GM12801 (cell line): ENCODE measurements around the gene DAPK3.

Experiments used
- TF ChIP-seq, protein P1 (sequence below): IDR thresholded peaks from one replicate; pipeline ENCODE4 v1.5.1; 2011; ENCODE audit warnings: control low read depth; ENCODE audit not compliant: insufficient read length; ENCODE audit errors: extremely low read depth

DAPK3 gene

DNA sequence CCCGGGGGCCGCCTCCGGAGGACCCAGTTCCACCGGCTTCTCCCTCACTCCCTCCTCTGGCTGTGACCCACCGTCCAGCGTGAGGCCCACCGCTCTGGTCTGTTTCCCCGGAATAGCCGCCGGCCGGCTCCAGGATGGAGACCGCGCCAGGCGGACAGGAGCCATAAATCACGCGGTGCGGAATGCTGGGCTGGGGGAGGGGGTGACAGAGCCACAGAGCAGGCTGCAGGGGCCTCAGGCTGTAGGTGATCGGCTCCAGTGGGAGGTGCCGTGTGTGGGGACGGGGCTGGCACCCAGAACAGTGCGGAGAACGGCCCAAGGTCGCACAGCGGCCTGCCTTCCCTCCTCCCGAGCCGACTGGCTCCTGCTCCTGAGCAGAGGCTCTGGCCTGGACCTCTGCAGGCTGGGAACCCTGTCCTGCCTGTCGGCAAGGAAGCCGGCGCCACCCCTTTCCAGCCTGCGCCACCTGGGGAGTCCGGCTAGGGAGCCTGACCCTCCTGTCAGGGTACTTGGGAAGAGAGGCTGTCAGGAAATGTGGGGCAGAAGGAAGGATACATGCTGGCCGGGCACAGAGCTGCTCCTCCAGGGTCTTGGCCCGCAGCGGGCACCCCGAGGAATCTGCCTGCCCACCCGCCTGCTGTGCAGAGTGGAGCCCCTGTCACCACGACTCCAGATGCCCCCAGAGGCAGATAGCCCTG is 45.0 kb upstream of the DAPK3 start:
- TF ChIP-seq, protein P1, sequence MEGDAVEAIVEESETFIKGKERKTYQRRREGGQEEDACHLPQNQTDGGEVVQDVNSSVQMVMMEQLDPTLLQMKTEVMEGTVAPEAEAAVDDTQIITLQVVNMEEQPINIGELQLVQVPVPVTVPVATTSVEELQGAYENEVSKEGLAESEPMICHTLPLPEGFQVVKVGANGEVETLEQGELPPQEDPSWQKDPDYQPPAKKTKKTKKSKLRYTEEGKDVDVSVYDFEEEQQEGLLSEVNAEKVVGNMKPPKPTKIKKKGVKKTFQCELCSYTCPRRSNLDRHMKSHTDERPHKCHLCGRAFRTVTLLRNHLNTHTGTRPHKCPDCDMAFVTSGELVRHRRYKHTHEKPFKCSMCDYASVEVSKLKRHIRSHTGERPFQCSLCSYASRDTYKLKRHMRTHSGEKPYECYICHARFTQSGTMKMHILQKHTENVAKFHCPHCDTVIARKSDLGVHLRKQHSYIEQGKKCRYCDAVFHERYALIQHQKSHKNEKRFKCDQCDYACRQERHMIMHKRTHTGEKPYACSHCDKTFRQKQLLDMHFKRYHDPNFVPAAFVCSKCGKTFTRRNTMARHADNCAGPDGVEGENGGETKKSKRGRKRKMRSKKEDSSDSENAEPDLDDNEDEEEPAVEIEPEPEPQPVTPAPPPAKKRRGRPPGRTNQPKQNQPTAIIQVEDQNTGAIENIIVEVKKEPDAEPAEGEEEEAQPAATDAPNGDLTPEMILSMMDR: no peak

DNA sequence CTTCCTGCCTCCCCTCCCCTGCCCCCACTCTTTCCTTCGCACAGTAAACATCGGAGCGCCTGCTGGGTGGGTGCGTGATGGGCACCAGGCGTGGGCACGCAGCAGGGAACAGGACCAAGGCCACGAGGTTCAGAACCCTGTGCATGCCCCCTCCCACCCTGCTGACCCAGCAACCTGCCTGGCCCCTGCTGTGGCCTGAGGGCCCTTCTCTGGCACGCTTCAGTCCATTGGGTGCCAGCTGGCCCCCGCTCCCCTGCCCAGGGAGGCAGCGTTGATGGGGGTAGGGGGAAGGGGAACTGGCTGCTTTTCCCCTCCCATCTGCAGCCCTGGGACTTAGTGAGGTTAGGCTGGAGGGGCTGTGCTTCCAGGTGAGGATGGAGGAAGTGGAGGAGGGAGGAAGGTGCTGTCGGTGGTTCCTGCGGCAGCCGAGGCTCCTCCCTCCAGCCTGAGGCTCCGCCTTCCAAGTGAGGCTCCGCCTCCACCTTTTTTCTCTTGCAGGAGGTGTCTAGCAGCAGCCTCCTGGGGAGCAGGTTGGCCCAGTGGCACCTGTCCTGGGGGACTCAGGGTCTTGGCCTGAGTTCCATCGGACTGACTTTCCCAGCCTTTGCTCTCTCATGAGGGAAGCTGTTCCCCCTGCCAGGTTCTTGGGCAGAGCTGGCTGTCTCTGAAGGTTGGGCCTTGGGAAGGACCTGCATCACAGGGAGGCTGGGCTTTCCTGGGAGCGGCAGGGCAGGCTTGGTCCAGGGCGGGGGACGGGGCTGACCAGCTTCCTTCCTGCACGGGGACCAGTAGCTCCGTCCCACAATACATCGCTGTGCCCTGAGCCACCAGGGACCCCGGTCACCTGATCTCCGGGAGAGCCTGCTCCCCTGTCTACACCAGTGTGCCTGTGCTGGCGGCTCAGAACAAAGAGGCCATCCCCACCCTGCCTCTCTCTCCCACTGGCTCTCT is 43.9 kb upstream of the DAPK3 start:
- TF ChIP-seq, protein P1: no peak

DNA sequence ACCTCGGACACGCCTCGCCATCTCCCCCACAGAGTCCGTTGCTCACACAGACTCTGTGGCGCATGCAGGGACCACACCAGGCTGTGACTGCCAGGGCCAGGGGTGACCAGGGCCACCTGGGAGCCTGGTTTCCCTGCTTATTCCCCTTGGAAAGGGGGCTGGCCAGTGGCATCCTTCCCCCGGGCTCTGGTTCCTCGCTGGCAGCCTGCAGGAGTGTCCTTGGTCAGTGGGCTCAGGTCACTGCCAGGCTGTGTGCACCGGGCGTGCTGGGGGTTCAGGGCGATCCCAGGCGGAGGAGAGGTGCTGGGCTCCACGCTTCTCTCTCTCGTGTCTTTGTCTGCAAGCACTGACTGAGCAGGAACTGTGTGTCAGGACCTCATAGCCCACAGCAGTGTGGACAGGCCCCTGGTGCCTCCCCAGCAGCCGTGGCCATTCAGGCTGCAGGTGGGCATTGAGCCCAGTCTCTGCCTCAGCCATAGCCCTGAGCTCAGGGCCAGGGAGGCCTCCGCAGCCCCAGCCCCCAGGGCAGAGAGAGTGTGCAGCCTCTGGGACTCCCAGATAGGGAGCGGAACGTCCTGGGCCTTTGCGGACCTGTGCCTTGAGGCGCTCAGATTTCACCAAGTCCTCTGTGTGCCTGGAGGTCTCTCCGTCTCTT is 43.1 kb upstream of the DAPK3 start:
- TF ChIP-seq, protein P1: no peak

DNA sequence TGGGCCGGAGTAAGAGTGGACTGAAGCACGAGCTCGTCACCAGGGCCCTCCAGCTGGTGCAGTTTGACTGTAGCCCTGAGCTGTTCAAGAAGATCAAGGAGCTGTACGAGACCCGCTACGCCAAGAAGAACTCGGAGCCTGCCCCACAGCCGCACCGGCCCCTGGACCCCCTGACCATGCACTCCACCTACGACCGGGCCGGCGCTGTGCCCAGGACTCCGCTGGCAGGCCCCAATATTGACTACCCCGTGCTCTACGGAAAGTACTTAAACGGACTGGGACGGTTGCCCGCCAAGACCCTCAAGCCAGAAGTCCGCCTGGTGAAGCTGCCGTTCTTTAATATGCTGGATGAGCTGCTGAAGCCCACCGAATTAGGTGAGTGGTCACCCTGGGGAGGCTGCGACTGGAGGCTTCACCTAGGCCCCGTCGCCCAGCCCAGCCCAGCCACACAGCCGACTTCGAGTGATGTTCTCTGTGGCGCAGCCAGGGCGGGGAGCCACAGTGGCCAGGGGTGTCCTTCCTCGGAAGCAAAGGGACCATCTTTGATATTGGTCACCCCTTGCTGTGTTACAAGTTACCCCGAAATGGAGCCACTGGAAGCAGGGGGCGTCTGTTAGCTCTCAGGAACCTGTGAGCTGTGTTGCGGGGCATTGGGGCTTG is 42.2 kb upstream of the DAPK3 start:
- TF ChIP-seq, protein P1: no peak

DNA sequence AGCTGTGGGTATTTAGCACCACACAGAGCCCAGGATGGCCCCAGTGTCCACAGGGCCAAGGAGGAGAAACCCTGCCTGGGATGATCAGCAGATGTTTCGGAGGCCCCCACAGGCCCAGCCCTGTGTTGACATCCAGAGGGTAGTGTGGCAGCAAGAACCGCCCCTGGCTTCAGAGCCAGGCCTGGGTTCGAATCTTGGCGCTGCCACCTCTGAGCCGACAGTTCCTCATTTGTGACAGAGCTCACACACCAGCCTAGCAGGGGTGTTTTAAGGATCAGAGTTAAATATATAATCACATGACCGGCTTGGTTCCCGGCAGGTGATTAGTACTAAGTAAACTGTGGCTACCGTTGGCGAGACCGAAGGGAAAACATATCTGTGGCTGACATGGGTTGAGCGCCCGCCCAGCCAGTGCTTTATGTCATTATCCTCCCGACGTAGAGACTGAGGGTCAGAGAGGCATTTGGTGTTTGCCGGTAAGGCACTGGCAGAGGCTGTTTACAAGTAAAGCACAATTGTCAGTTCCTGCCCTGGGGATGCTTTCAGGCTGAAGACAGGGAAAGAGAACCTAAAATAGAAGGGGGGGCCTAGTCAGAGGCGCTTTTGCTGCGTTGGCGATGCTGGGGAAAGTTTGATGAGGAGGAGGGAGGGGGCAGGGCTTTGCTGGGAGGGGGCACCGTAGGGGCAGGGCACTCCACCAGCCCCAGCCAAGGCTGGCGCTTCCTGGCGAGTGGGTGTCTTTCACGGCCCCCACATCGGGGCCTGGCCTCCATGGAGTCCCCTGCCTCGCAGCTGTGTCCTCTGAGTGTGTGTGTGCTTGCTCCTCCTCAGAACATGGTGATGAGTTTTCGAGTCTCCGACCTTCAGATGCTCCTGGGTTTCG is 41.4 kb upstream of the DAPK3 start:
- TF ChIP-seq, protein P1: no peak

DNA sequence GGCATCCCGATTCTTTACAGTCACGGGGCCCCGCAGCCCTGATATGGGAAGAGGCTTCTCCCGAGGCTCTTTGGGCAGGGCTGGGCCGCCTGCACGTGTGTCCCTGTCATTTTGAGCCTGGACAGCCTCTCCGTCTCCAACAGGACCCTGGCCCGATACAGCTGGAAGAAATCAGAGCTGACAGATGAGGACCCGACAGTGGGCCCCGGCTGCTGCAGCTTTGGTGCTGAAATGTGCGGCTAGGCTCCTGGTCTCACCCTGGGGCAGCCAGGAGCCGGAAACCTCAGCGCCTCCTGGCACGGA is 39.9 kb upstream of the DAPK3 start:
- TF ChIP-seq, protein P1: no peak
